HEK293 (cell line): ENCODE measurements around the gene TNFAIP1.
A peak's percentile ranks its signal among the peaks of the same experiment; 100 is the strongest.

Experiments used
- BCL6B ChIP-seq: fragments of 450-650 bp; formaldehyde crosslinking; IDR thresholded peaks from 2 replicates; pipeline ENCODE4 v1.5.1; 2017; ENCODE audit warnings: missing biosample characterization, missing genetic modification characterization
- CTCF ChIP-seq: fragments of 450-650 bp; formaldehyde crosslinking; IDR thresholded peaks from 2 replicates; pipeline ENCODE4 v1.5.1; 2016; ENCODE audit warnings: missing biosample characterization, missing genetic modification characterization
- HIC1 ChIP-seq: fragments of 450-650 bp; formaldehyde crosslinking; IDR thresholded peaks from 2 replicates; pipeline ENCODE4 v1.5.1; 2016; ENCODE audit warnings: missing biosample characterization, missing genetic modification characterization
- KLF7 ChIP-seq: fragments of 450-650 bp; formaldehyde crosslinking; IDR thresholded peaks from 2 replicates; pipeline ENCODE4 v1.5.1; 2016; ENCODE audit warnings: missing biosample characterization, missing genetic modification characterization, borderline replicate concordance
- MZF1 ChIP-seq: fragments of 450-650 bp; formaldehyde crosslinking; IDR thresholded peaks from 2 replicates; pipeline ENCODE4 v1.5.1; 2017; ENCODE audit warnings: missing biosample characterization, missing genetic modification characterization, borderline replicate concordance
- OSR2 ChIP-seq: fragments of 450-650 bp; formaldehyde crosslinking; IDR thresholded peaks from 2 replicates; pipeline ENCODE4 v1.5.1; 2016; ENCODE audit warnings: missing biosample characterization, missing genetic modification characterization
- TCF7L2 ChIP-seq: IDR thresholded peaks from 2 replicates; pipeline ENCODE4 v1.6.1; 2011; ENCODE audit warnings: low read depth, mild to moderate bottlenecking, inconsistent platforms, low read length, moderate library complexity, borderline replicate concordance
- WT1 ChIP-seq: fragments of 450-650 bp; formaldehyde crosslinking; IDR thresholded peaks from 2 replicates; pipeline ENCODE4 v1.5.1; 2016; ENCODE audit warnings: missing biosample characterization, missing genetic modification characterization
- YY2 ChIP-seq: fragments of 450-650 bp; formaldehyde crosslinking; IDR thresholded peaks from 2 replicates; pipeline ENCODE4 v1.5.1; 2016; ENCODE audit warnings: missing biosample characterization, missing genetic modification characterization
- ZBTB21 ChIP-seq: fragments of 450-650 bp; formaldehyde crosslinking; IDR thresholded peaks from 2 replicates; pipeline ENCODE4 v1.5.1; 2017; ENCODE audit warnings: missing biosample characterization, missing genetic modification characterization
- ZEB2 ChIP-seq: fragments of 450-650 bp; formaldehyde crosslinking; IDR thresholded peaks from 2 replicates; pipeline ENCODE4 v1.5.1; 2016; ENCODE audit warnings: missing biosample characterization, missing genetic modification characterization
- ZIC2 ChIP-seq: fragments of 450-650 bp; formaldehyde crosslinking; IDR thresholded peaks from 2 replicates; pipeline ENCODE4 v1.5.1; 2016; ENCODE audit warnings: missing biosample characterization, missing genetic modification characterization
- ZNF121 ChIP-seq: fragments of 450-650 bp; formaldehyde crosslinking; IDR thresholded peaks from 2 replicates; pipeline ENCODE4 v1.5.1; 2016; ENCODE audit warnings: missing biosample characterization, missing genetic modification characterization
- ZNF138 ChIP-seq: fragments of 450-650 bp; formaldehyde crosslinking; IDR thresholded peaks from 2 replicates; pipeline ENCODE4 v1.5.1; 2016; ENCODE audit warnings: missing biosample characterization, missing genetic modification characterization, borderline replicate concordance
- ZNF146 ChIP-seq: fragments of 450-650 bp; formaldehyde crosslinking; IDR thresholded peaks from 2 replicates; pipeline ENCODE4 v1.5.1; 2016; ENCODE audit warnings: missing biosample characterization, missing genetic modification characterization
- ZNF169 ChIP-seq: fragments of 450-650 bp; formaldehyde crosslinking; IDR thresholded peaks from 2 replicates; pipeline ENCODE4 v1.5.1; 2016; ENCODE audit warnings: missing biosample characterization, missing genetic modification characterization
- ZNF2 ChIP-seq: fragments of 450-650 bp; formaldehyde crosslinking; IDR thresholded peaks from 2 replicates; pipeline ENCODE4 v1.5.1; 2016; ENCODE audit warnings: missing biosample characterization, missing genetic modification characterization
- ZNF223 ChIP-seq: fragments of 450-650 bp; formaldehyde crosslinking; IDR thresholded peaks from 2 replicates; pipeline ENCODE4 v1.5.1; 2016; ENCODE audit warnings: missing biosample characterization, missing genetic modification characterization
- ZNF24 ChIP-seq: fragments of 450-650 bp; formaldehyde crosslinking; IDR thresholded peaks from 2 replicates; pipeline ENCODE4 v1.5.1; 2016; ENCODE audit warnings: missing biosample characterization, missing genetic modification characterization
- ZNF266 ChIP-seq: fragments of 450-650 bp; formaldehyde crosslinking; IDR thresholded peaks from 2 replicates; pipeline ENCODE4 v1.5.1; 2016; ENCODE audit warnings: missing biosample characterization, missing genetic modification characterization, low read depth
- ZNF292 ChIP-seq: fragments of 450-650 bp; formaldehyde crosslinking; IDR thresholded peaks from 2 replicates; pipeline ENCODE4 v1.5.1; 2016; ENCODE audit warnings: low read depth, missing biosample characterization, missing genetic modification characterization, borderline replicate concordance
- ZNF302 ChIP-seq: fragments of 450-650 bp; formaldehyde crosslinking; IDR thresholded peaks from 2 replicates; pipeline ENCODE4 v1.5.1; 2016; ENCODE audit warnings: missing biosample characterization, missing genetic modification characterization, low read depth
- ZNF394 ChIP-seq: fragments of 450-650 bp; formaldehyde crosslinking; IDR thresholded peaks from 2 replicates; pipeline ENCODE4 v1.5.1; 2016; ENCODE audit warnings: missing biosample characterization, missing genetic modification characterization, mild to moderate bottlenecking, moderate library complexity, borderline replicate concordance
- ZNF501 ChIP-seq: fragments of 450-650 bp; formaldehyde crosslinking; IDR thresholded peaks from 2 replicates; pipeline ENCODE4 v1.5.1; 2016; ENCODE audit warnings: missing biosample characterization, missing genetic modification characterization
- ZNF555 ChIP-seq: fragments of 450-650 bp; formaldehyde crosslinking; conservative IDR thresholded peaks from 2 replicates; pipeline ENCODE4 v1.5.1; 2017; ENCODE audit warnings: missing biosample characterization, mild to moderate bottlenecking, missing genetic modification characterization, inconsistent platforms
- ZNF623 ChIP-seq: fragments of 450-650 bp; formaldehyde crosslinking; IDR thresholded peaks from 2 replicates; pipeline ENCODE4 v1.5.1; 2016; ENCODE audit warnings: missing biosample characterization, missing genetic modification characterization
- ZNF645 ChIP-seq: fragments of 450-650 bp; formaldehyde crosslinking; IDR thresholded peaks from 2 replicates; pipeline ENCODE4; 2016; ENCODE audit warnings: missing biosample characterization, missing genetic modification characterization
- ZNF660 ChIP-seq: fragments of 450-650 bp; IDR thresholded peaks from 2 replicates; pipeline ENCODE4 v1.5.1; 2018; ENCODE audit warnings: missing biosample characterization, mild to moderate bottlenecking, missing genetic modification characterization
- ZNF670 ChIP-seq: fragments of 450-650 bp; formaldehyde crosslinking; IDR thresholded peaks from 2 replicates; pipeline ENCODE4 v1.5.1; 2016; ENCODE audit warnings: missing biosample characterization, missing genetic modification characterization, low read depth
- ZNF677 ChIP-seq: fragments of 450-650 bp; IDR thresholded peaks from 2 replicates; pipeline ENCODE4 v1.5.0; 2018; ENCODE audit warnings: missing biosample characterization, mild to moderate bottlenecking, missing genetic modification characterization, moderate library complexity
- ZNF707 ChIP-seq: fragments of 450-650 bp; formaldehyde crosslinking; IDR thresholded peaks from 2 replicates; pipeline ENCODE4 v1.5.1; 2016; ENCODE audit warnings: missing biosample characterization, missing genetic modification characterization
- ZNF776 ChIP-seq: fragments of 450-650 bp; formaldehyde crosslinking; IDR thresholded peaks from 2 replicates; pipeline ENCODE4 v1.5.0; 2017; ENCODE audit warnings: missing biosample characterization, missing genetic modification characterization, borderline replicate concordance
- ZNF777 ChIP-seq: fragments of 450-650 bp; formaldehyde crosslinking; IDR thresholded peaks from 2 replicates; pipeline ENCODE4 v1.5.1; 2017; ENCODE audit warnings: missing biosample characterization, missing genetic modification characterization, borderline replicate concordance
- ZSCAN16 ChIP-seq: fragments of 450-650 bp; formaldehyde crosslinking; IDR thresholded peaks from 2 replicates; pipeline ENCODE4 v1.5.1; 2016; ENCODE audit warnings: missing biosample characterization, missing genetic modification characterization

TNFAIP1 gene

GRCh38 chr17:28335959-28336871, 654 bp downstream of the TNFAIP1 start (continued):
- TF ChIP-seq BCL6B (tag by site-specific recombination) = peak; percentile 70; the same call in 1 of the 2 replicates
- no peak for TF ChIP-seq ZNF555 (tag by site-specific recombination)
- peak; percentile 74; the same call in 1 of the 2 replicates for TF ChIP-seq ZNF777 (tag by site-specific recombination)
- no peak for TF ChIP-seq WT1 (tag by site-specific recombination)
- 0 out of 2 replicates have a peak, but pooled peaks have one; percentile 43 for TF ChIP-seq ZNF501 (tag by site-specific recombination)
- no peak for TF ChIP-seq ZNF670 (tag by site-specific recombination)
- peak; percentile 48; the same call in 1 of the 2 replicates for TF ChIP-seq ZNF394 (tag by site-specific recombination)
- TF ChIP-seq ZNF223 (tag by site-specific recombination) = no peak
- no peak for TF ChIP-seq ZNF677 (tag by site-specific recombination)
- TF ChIP-seq ZNF266 (tag by site-specific recombination) = no peak
- no peak for TF ChIP-seq OSR2
- TF ChIP-seq HIC1 (tag by site-specific recombination) = no peak
- no peak for TF ChIP-seq ZNF707
- no peak for TF ChIP-seq ZNF645 (tag by site-specific recombination)
- TF ChIP-seq ZNF169 (tag by site-specific recombination) = no peak
- TF ChIP-seq ZIC2 (tag by site-specific recombination) = peak; percentile 39; the same call in 1 of the 2 replicates
- no peak for TF ChIP-seq ZEB2 (tag by site-specific recombination)
- TF ChIP-seq ZNF24 (tag by site-specific recombination) = peak; percentile 57; the same call in 1 of the 2 replicates
- TF ChIP-seq ZNF121 (tag by site-specific recombination) = peak; percentile 41; the same call in 1 of the 2 replicates
- no peak for TF ChIP-seq TCF7L2
- no peak for TF ChIP-seq ZNF623
- TF ChIP-seq ZSCAN16 = no peak
- TF ChIP-seq ZNF302 = no peak
- 0 out of 2 replicates have a peak, but pooled peaks have one; percentile 19 for TF ChIP-seq MZF1 (tag by site-specific recombination)
- peak; percentile 28; the same call in 1 of the 2 replicates for TF ChIP-seq CTCF (tag by site-specific recombination)
- peak; percentile 91 for TF ChIP-seq ZBTB21
- no peak for TF ChIP-seq ZNF292 (tag by site-specific recombination)
- TF ChIP-seq ZNF660 = peak; percentile 84
- TF ChIP-seq ZNF146 (tag by site-specific recombination) = 0 out of 2 replicates have a peak, but pooled peaks have one; percentile 50
- no peak for TF ChIP-seq KLF7 (tag by site-specific recombination)
- no peak for TF ChIP-seq YY2 (tag by site-specific recombination)
- TF ChIP-seq ZNF138 (tag by site-specific recombination) = no peak
- no peak for TF ChIP-seq ZNF776 (tag by site-specific recombination)
- TF ChIP-seq ZNF2 = no peak
